ENCODE data around the gene PIGC. TPM values are rescaled to one million over a fixed set of nuclear protein-coding genes. Genes with fewer than 3 reads are reported as not detected.

Gene PIGC
- total and polyA plus RNA-seq, 3 donors from 2014 or later, result 25.2 to 45.6 (median 31.3) TPM

- Histone ChIP-seq H3K36me3 (ENCODE audit: low read depth, missing control alignments) (no peaks in the 10 kb centered on the region), H3K27me3 (no peaks in the 10 kb centered on the region), H3K4me1 (peaks cover 44% of the 10 kb centered on the region), H3K9me3 (no peaks in the 10 kb centered on the region), H3K27ac (peak overlapping the region; percentile 60 to 81), H3K4me3 (no peak overlapping the region)
- intact Hi-C loops (cut with DNase I; ENCODE audit: low total_unique reads), result no loop called here
- no peak for DNase-seq
- TF ChIP-seq POLR2A (IDR thresholded peaks at IDR 0.05) (no peak), CTCF (IDR thresholded peaks at IDR 0.05) (no peak)
- 26 to 60% methylated on average over 1 of the region's 1 CpG for WGBS, 2 donors
These were observed 43.2 kb downstream of the PIGC start for GRCh38 chr1:172400722-172401105.

DNA sequence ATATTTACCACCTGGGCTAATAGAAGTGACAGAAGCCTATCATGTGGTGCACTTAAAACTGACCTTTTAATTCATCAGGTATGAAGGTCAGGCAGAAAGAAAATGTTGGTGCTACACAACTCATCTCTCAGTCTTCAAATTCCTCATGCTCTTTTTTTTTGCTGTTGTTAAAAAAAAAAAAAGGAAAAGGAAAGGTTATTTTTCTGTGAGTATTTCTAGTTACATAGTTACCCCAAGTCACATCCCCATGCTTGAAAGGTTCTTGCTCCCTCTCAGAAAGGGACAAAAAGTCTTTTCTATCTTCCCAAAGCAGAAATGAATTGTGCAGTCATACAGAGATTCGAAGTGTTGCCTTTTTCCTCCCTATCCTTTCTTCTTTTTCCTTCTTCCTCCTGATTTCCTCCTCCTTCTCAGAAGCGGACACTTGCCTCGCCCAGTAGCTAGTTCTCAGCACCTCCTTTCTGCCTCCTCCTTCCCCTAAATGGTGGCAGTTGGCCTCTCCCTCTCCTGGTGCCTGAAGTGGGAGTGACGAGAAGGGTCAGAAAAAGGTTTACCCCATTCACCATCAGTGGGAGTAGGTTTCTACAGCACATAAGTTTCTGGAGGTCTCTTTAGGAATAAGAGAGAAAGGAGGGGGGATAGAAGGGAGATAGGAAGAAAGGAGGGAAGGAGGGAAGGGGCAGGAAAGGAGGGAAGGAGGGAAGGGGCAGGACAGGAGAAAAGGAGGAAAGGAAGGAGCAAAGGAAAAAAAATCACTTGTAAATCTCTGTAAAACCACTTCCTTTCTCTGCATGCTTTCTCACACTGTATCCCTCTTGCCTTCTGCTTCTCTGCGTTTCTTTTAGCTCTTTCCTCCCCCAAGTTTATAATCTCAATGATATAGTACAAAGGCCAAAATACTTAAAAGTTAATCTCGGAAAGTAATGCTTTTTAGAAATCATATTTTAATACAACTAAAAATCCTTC, 43.8 kb downstream of the PIGC start:
- WGBS, 2 donors, result 31 to 53% methylated on average over 6 of the region's 6 CpGs
- TF ChIP-seq CTCF (IDR thresholded peaks at IDR 0.05), result no peak
- TF ChIP-seq POLR2A (IDR thresholded peaks at IDR 0.05), result no peak
- no peaks in the 10 kb centered on the region for H3K36me3 ChIP-seq (ENCODE audit: low read depth, missing control alignments)
- H3K27ac ChIP-seq, result peak overlapping the region; percentile 60 to 81
- no peaks in the 10 kb centered on the region for H3K27me3 ChIP-seq
- no peak overlapping the region for H3K4me3 ChIP-seq
- H3K9me3 ChIP-seq, result no peaks in the 10 kb centered on the region
- no peak for DNase-seq
- intact Hi-C loops (cut with DNase I; ENCODE audit: low total_unique reads), result no loop called here
- peaks cover 44% of the 10 kb centered on the region for H3K4me1 ChIP-seq

GRCh38 chr1:172398970-172399755, 44.7 kb downstream of the PIGC start:
- H3K4me1 ChIP-seq, result peaks cover 43% of the 10 kb centered on the region
- 20 to 27% methylated on average over 9 of the region's 9 CpGs for WGBS, 2 donors
- H3K36me3 ChIP-seq (ENCODE audit: low read depth, missing control alignments), result no peaks in the 10 kb centered on the region
- no peaks in the 10 kb centered on the region for H3K9me3 ChIP-seq
- intact Hi-C loops (cut with DNase I; ENCODE audit: low total_unique reads), result no loop called here
- H3K27me3 ChIP-seq, result no peaks in the 10 kb centered on the region
- H3K4me3 ChIP-seq, result no peak overlapping the region
- no peak for TF ChIP-seq POLR2A (IDR thresholded peaks at IDR 0.05)
- TF ChIP-seq CTCF (IDR thresholded peaks at IDR 0.05), result peak; percentile 40 to 73 (median 57)
- peak overlapping the region; percentile 60 to 81 for H3K27ac ChIP-seq
- peak; percentile 69 for DNase-seq

GRCh38 chr1:172398193-172398592, 45.7 kb downstream of the PIGC start:
- intact Hi-C loops (cut with DNase I; ENCODE audit: low total_unique reads), result no loop called here
- DNase-seq, result no peak
- no peaks in the 10 kb centered on the region for H3K36me3 ChIP-seq (ENCODE audit: low read depth, missing control alignments)
- no peak overlapping the region for H3K4me3 ChIP-seq
- peaks cover 35% of the 10 kb centered on the region for H3K4me1 ChIP-seq
- no peaks in the 10 kb centered on the region for H3K27me3 ChIP-seq
- H3K27ac ChIP-seq, result peak overlapping the region; percentile 60 to 81
- TF ChIP-seq POLR2A (IDR thresholded peaks at IDR 0.05) (no peak), CTCF (IDR thresholded peaks at IDR 0.05) (no peak)
- no peaks in the 10 kb centered on the region for H3K9me3 ChIP-seq
- WGBS, 2 donors, result 29 to 37% methylated on average over 2 of the region's 2 CpGs
